HG03558 (cell line): Measurements from ENCODE around the gene NUBPL.

Source experiments
- ATAC-seq: cut with Tn5 transposase; IDR thresholded peaks from one replicate; pipeline ENCODE4 v1.9.1; 2021; ENCODE audit warnings: moderate number of reproducible peaks; ENCODE audit not compliant: unreplicated experiment; ENCODE audit errors: extremely low read depth

NUBPL gene

GRCh38 chr14:31561155-31561846 is at the start of gene NUBPL:
Gene NUBPL, plus strand, starts transcription at chr14:31561404. Its CDS starts 36 bp downstream, at chr14:31561440.
- ATAC-seq, result peak; percentile 95

GRCh38 chr14:31527087-31527486 is 34.1 kb upstream of the NUBPL start:
- no peak for ATAC-seq

GRCh38 chr14:31527546-31527945 is 33.7 kb upstream of the NUBPL start:
- ATAC-seq, result no peak

GRCh38 chr14:31529053-31529452 is 32.2 kb upstream of the NUBPL start:
- ATAC-seq, result no peak

- ATAC-seq, result no peak
Observed at GRCh38 chr14:31530136-31530535, 31.1 kb upstream of the NUBPL start.

GRCh38 chr14:31536201-31536960 is 24.8 kb upstream of the NUBPL start:
- ATAC-seq, result no peak

GRCh38 chr14:31541702-31542101 is 19.5 kb upstream of the NUBPL start:
- ATAC-seq, result no peak

GRCh38 chr14:31543969-31544799 is 17.0 kb upstream of the NUBPL start:
- ATAC-seq, result no peak

GRCh38 chr14:31544816-31545215 is 16.4 kb upstream of the NUBPL start:
- no peak for ATAC-seq

GRCh38 chr14:31545328-31545727 is 15.9 kb upstream of the NUBPL start:
- no peak for ATAC-seq

- ATAC-seq, result no peak
Observed at GRCh38 chr14:31549817-31550216, 11.4 kb upstream of the NUBPL start.

GRCh38 chr14:31550589-31550988 is 10.6 kb upstream of the NUBPL start:
- no peak for ATAC-seq

- ATAC-seq, result no peak
Observed at GRCh38 chr14:31556191-31556590, 5.0 kb upstream of the NUBPL start.

GRCh38 chr14:31559939-31560338 is 1.3 kb upstream of the NUBPL start:
- ATAC-seq, result no peak

GRCh38 chr14:31560759-31561154 is 447 bp upstream of the NUBPL start:
- no peak for ATAC-seq

GRCh38 chr14:31564194-31564593 is 3.0 kb downstream of the NUBPL start:
- no peak for ATAC-seq

- ATAC-seq, result no peak
Observed at GRCh38 chr14:31566456-31566855, 5.3 kb downstream of the NUBPL start.

- ATAC-seq, result no peak
Observed at GRCh38 chr14:31567655-31568054, 6.5 kb downstream of the NUBPL start.

- no peak for ATAC-seq
Observed at GRCh38 chr14:31568161-31568560, 7.0 kb downstream of the NUBPL start.

- ATAC-seq, result no peak
Observed at GRCh38 chr14:31568671-31569070, 7.5 kb downstream of the NUBPL start.

- no peak for ATAC-seq
Observed at GRCh38 chr14:31572955-31573354, 11.8 kb downstream of the NUBPL start.
